HCT116 (cell line): ENCODE measurements around the gene UXS1.

Experiments used
- CEBPB ChIP-seq: IDR thresholded peaks from 2 replicates; pipeline ENCODE4 v1.6.1; 2012; ENCODE audit warnings: low read depth
- CTCF ChIP-seq, 3 experiments: fragments of 200-600 bp in 1 of 3; sonication (generic) in 1 of 3; IDR thresholded peaks in 2 of 3; conservative IDR thresholded peaks in 1 of 3; 2 replicates each; pipeline ENCODE4 v1.5.1; 2012 to 2017; ENCODE audit warnings: low read depth in 2 of 3, low read length in 2 of 3, antibody characterized with exemption in 1 of 3, borderline replicate concordance in 1 of 3, control low read depth in 1 of 3, mild to moderate bottlenecking in 1 of 3, mixed read lengths in 1 of 3, mixed run types in 1 of 3, moderate library complexity in 1 of 3; ENCODE audit not compliant: insufficient read depth in 1 of 3
- ELF1 ChIP-seq: IDR thresholded peaks from 2 replicates; pipeline ENCODE4 v1.6.1; 2012; ENCODE audit warnings: low read depth, borderline replicate concordance
- EZH2 ChIP-seq: fragments of 200-600 bp; sonication (generic); IDR thresholded peaks from 2 replicates; pipeline ENCODE4 v1.6.1; 2017; ENCODE audit warnings: antibody characterized with exemption, mixed run types
- EZH2phosphoT487 ChIP-seq: fragments of 200-600 bp; IDR thresholded peaks from 2 replicates; pipeline ENCODE4 v1.6.1; 2018; ENCODE audit warnings: antibody characterized with exemption, borderline replicate concordance
- MAX ChIP-seq: IDR thresholded peaks from 2 replicates; pipeline ENCODE4 v1.6.1; 2012
- POLR2A ChIP-seq: IDR thresholded peaks from 2 replicates; pipeline ENCODE4 v1.7.0; 2011; ENCODE audit warnings: borderline replicate concordance; ENCODE audit not compliant: insufficient read depth, insufficient read length; ENCODE audit errors: extremely low read depth
- POLR2AphosphoS5 ChIP-seq: IDR thresholded peaks from 2 replicates; pipeline ENCODE4 v1.6.1; 2011; ENCODE audit warnings: mild to moderate bottlenecking, low read depth, low read length, moderate library complexity
- SP1 ChIP-seq: IDR thresholded peaks from 2 replicates; pipeline ENCODE4 v1.6.1; 2012; ENCODE audit warnings: low read depth
- TCF7L2 ChIP-seq: IDR thresholded peaks from 2 replicates; pipeline ENCODE4 v1.7.0; 2011; ENCODE audit warnings: borderline replicate concordance, inconsistent platforms; ENCODE audit not compliant: insufficient read depth, insufficient read length; ENCODE audit errors: extremely low read depth
- YY1 ChIP-seq: IDR thresholded peaks from 2 replicates; pipeline ENCODE4 v1.6.1; 2011; ENCODE audit warnings: low read length, low read depth, moderate library complexity, mild to moderate bottlenecking; ENCODE audit not compliant: insufficient replicate concordance; ENCODE audit errors: extremely low read depth
- ZNF274 ChIP-seq: fragments of 200-500 bp; sonication (Bioruptor generic); IDR thresholded peaks from 2 replicates; pipeline ENCODE4 v1.6.1; 2014; ENCODE audit warnings: mild to moderate bottlenecking, low read depth, low read length, inconsistent platforms
- TF ChIP-seq, protein P1 (sequence below): IDR thresholded peaks from 2 replicates; pipeline ENCODE4 v1.6.1; 2011; ENCODE audit warnings: mild to moderate bottlenecking, low read length, moderate library complexity; ENCODE audit not compliant: insufficient replicate concordance; ENCODE audit errors: extremely low read depth
- TF ChIP-seq, protein P2 (sequence below): IDR thresholded peaks from 2 replicates; pipeline ENCODE4 v1.6.1; 2012; ENCODE audit warnings: low read depth

DNA sequence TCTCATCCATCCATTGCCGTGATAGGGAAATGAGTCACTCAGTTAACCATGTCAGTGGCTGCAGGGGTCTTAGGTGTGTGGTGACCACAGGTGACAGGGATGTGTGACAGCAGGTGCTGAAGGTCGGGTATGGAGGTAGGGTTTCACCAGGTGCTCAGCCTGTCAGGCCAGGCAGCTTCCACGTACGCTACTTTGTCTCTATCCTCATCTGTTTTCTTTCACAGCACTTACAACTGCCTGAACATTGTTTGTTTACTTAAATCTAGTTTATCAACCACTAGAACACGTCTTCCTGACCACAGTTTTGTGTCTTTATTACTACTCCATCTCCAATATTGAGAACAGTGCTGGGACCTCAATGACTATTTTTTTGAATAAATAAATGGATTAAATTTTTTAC, 11.4 kb upstream of the UXS1 start:
- TF ChIP-seq EZH2phosphoT487 (no peak), MAX (no peak), TCF7L2 (no peak), YY1 (no peak), CTCF (IDR thresholded peaks at IDR 0.05 in 2 of 3, conservative IDR thresholded peaks at IDR 0.05 in 1 of 3; ENCODE audit: borderline replicate concordance in 1 of 3, insufficient read depth in 1 of 3, low read depth in 2 of 3, low read length in 2 of 3) (no peak), POLR2A (no peak), SP1 (no peak), EZH2 (no peak), ELF1 (no peak), POLR2AphosphoS5 (no peak), CEBPB (no peak), ZNF274 (no peak)
- TF ChIP-seq, protein P1, sequence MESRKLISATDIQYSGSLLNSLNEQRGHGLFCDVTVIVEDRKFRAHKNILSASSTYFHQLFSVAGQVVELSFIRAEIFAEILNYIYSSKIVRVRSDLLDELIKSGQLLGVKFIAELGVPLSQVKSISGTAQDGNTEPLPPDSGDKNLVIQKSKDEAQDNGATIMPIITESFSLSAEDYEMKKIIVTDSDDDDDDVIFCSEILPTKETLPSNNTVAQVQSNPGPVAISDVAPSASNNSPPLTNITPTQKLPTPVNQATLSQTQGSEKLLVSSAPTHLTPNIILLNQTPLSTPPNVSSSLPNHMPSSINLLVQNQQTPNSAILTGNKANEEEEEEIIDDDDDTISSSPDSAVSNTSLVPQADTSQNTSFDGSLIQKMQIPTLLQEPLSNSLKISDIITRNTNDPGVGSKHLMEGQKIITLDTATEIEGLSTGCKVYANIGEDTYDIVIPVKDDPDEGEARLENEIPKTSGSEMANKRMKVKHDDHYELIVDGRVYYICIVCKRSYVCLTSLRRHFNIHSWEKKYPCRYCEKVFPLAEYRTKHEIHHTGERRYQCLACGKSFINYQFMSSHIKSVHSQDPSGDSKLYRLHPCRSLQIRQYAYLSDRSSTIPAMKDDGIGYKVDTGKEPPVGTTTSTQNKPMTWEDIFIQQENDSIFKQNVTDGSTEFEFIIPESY, result no peak
- TF ChIP-seq, protein P2, sequence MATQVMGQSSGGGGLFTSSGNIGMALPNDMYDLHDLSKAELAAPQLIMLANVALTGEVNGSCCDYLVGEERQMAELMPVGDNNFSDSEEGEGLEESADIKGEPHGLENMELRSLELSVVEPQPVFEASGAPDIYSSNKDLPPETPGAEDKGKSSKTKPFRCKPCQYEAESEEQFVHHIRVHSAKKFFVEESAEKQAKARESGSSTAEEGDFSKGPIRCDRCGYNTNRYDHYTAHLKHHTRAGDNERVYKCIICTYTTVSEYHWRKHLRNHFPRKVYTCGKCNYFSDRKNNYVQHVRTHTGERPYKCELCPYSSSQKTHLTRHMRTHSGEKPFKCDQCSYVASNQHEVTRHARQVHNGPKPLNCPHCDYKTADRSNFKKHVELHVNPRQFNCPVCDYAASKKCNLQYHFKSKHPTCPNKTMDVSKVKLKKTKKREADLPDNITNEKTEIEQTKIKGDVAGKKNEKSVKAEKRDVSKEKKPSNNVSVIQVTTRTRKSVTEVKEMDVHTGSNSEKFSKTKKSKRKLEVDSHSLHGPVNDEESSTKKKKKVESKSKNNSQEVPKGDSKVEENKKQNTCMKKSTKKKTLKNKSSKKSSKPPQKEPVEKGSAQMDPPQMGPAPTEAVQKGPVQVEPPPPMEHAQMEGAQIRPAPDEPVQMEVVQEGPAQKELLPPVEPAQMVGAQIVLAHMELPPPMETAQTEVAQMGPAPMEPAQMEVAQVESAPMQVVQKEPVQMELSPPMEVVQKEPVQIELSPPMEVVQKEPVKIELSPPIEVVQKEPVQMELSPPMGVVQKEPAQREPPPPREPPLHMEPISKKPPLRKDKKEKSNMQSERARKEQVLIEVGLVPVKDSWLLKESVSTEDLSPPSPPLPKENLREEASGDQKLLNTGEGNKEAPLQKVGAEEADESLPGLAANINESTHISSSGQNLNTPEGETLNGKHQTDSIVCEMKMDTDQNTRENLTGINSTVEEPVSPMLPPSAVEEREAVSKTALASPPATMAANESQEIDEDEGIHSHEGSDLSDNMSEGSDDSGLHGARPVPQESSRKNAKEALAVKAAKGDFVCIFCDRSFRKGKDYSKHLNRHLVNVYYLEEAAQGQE, result no peak
